RWPE1 (cell line): ENCODE results near the gene HELB.

ENCODE experiments used
- CTCF ChIA-PET: fragments of 350-600 bp; sonication (Branson Sonifier 250); formaldehyde crosslinking; extraction: SDS; loops from one replicate; lab custom pipeline; 2021; lab: Yijun Ruan, JAX
- POLR2A ChIA-PET: fragments of 400-600 bp; formaldehyde crosslinking; extraction: SDS; loops from one replicate; lab custom pipeline; 2020; ENCODE audit warnings: antibody characterized with exemption; ENCODE audit not compliant: low non-redundant PET; lab: Yijun Ruan, JAX
- DNase-seq: peaks from one replicate; pipeline ENCODE4 v3.0.0; 2012; ENCODE audit warnings: low spot score
- H3K27ac ChIP-seq: fragments of 450-650 bp; 2 replicates; pipeline ENCODE4 v1.5.1; 2017
- CTCF ChIP-seq: fragments of 450-650 bp; conservative IDR thresholded peaks from 2 replicates; pipeline ENCODE4 v1.5.1; 2017; ENCODE audit warnings: low read depth, mild to moderate bottlenecking

Gene HELB

GRCh38 chr12:66301944-66302826 is at the start of gene HELB:
Gene HELB, plus strand, starts transcription at chr12:66302493. Its CDS starts 111 bp downstream, at chr12:66302604.
- peak; percentile 96 for DNase-seq
- CTCF ChIA-PET, result interaction anchor here (0.6 to 0.8 kb wide), 3 partner anchors 54 to 1718 kb away, joined by 3 to 6 read pairs (median 4); partner anchors contain the start of gene TMBIM4
- POLR2A ChIA-PET, result no interaction called here
- TF ChIP-seq CTCF, result no peak
- H3K27ac ChIP-seq, result peak within 1 kb of the TSS; percentile 59

- POLR2A ChIA-PET, result no interaction called here
- DNase-seq, result no peak
- H3K27ac ChIP-seq, result no peak overlapping the region
- TF ChIP-seq CTCF, result no peak
- CTCF ChIA-PET, result interaction anchor here (0.6 to 0.9 kb wide), 2 partner anchors 18 to 435 kb away, joined by 3 read pairs; no protein-coding TSS in a partner anchor
These were observed 49.5 kb upstream of the HELB start for GRCh38 chr12:66252771-66253170.

- TF ChIP-seq CTCF, result no peak
- ChIA-PET POLR2A (no interaction called here), CTCF (no interaction called here)
- no peak for DNase-seq
- no peak overlapping the region for H3K27ac ChIP-seq
These were observed 46.6 kb upstream of the HELB start for GRCh38 chr12:66255737-66256136.

GRCh38 chr12:66258011-66258410 is 44.3 kb upstream of the HELB start:
- CTCF ChIA-PET, result no interaction called here
- POLR2A ChIA-PET, result no interaction called here
- no peak overlapping the region for H3K27ac ChIP-seq
- DNase-seq, result no peak
- no peak for TF ChIP-seq CTCF

GRCh38 chr12:66262737-66263136 is 39.6 kb upstream of the HELB start:
- H3K27ac ChIP-seq, result no peak overlapping the region
- POLR2A ChIA-PET, result interaction anchor here (0.7 kb wide), 1 partner anchor 130 kb away, joined by 3 read pairs; no protein-coding TSS in a partner anchor
- TF ChIP-seq CTCF, result no peak
- CTCF ChIA-PET, result no interaction called here
- DNase-seq, result no peak

- POLR2A ChIA-PET, result no interaction called here
- CTCF ChIA-PET, result no interaction called here
- DNase-seq, result no peak
- TF ChIP-seq CTCF, result no peak
- H3K27ac ChIP-seq, result no peak overlapping the region
These were observed 33.7 kb upstream of the HELB start for GRCh38 chr12:66268562-66268961.
